ENCODE measurements around the gene PLPP1. TPM values are rescaled to one million over a fixed set of nuclear protein-coding genes. Genes with fewer than 3 reads are reported as not detected.

Gene PLPP1
- total and polyA plus RNA-seq, 2 donors (not counting 1 experiment from before 2014, with no cell fraction given) = 5.5 to 8.8 TPM

GRCh38 chr5:55437859-55438206 lies 96.9 kb downstream of the PLPP1 start:
- Histone ChIP-seq H2AFZ (ENCODE audit: insufficient read depth, low read depth, low read length, poor library complexity, severe bottlenecking) (no peak overlapping the region), H4K20me1 (ENCODE audit: control insufficient read depth, insufficient read depth, low read length, poor library complexity, severe bottlenecking) (no peaks in the 10 kb centered on the region), H3K27me3 (replicated peaks in 1 of 4; ENCODE audit: control extremely low read depth in 1 of 4, control insufficient read depth in 3 of 4, insufficient read depth in 4 of 4, low read length in 3 of 4) (no peaks in the 10 kb centered on the region), H3K27ac (ENCODE audit: low read length in 2 of 2) (no peak overlapping the region), H3K4me2 (replicated peaks; ENCODE audit: low read depth, low read length, poor library complexity, severe bottlenecking) (no peak overlapping the region), H3K36me3 (replicated peaks in 1 of 2; ENCODE audit: control extremely low read depth in 1 of 2, control insufficient read depth in 1 of 2, extremely low read depth in 1 of 2, insufficient read depth in 2 of 2, low read length in 1 of 2) (peaks cover 0 to 2% of the 10 kb centered on the region in 2 experiments), H3K79me2 (ENCODE audit: control insufficient read depth, insufficient read depth, low read length) (no peaks in the 10 kb centered on the region), H3K9me3 (ENCODE audit: control extremely low read depth in 1 of 3, control insufficient read depth in 2 of 3, insufficient read depth in 1 of 3, low read length in 2 of 3) (peaks cover 0 to 21% (median 14%) of the 10 kb centered on the region in 3 donors), H3K4me3 (ENCODE audit: control extremely low read depth in 1 of 5, extremely low read depth in 1 of 5, insufficient read depth in 1 of 5, low read depth in 2 of 5, low read length in 4 of 5) (no peak overlapping the region), H3K4me1 (ENCODE audit: control insufficient read depth in 2 of 2, insufficient read depth in 2 of 2, low read length in 2 of 2) (no peaks in the 10 kb centered on the region), H3K9ac (ENCODE audit: low read length) (no peak overlapping the region)
- intact Hi-C loops (cut with micrococcal nuclease) = no loop called here
- 100% methylated on average over 1 of the region's 2 CpGs for WGBS (ENCODE audit: insufficient coverage)
- H3K4me3 Mint-ChIP-seq = no peak overlapping the region
- ChIA-PET POLR2A (no interaction called here), CTCF (no interaction called here)
- ATAC-seq (ENCODE audit: low read depth) (no peak), DNase-seq (no peak)
- no peak overlapping the region for H3K27ac Mint-ChIP-seq
- no peak for TF ChIP-seq CTCF (IDR thresholded peaks at IDR 0.05)
- TF ChIP-seq EZH2 (IDR thresholded peaks at IDR 0.05; ENCODE audit: borderline replicate concordance, insufficient read depth, low read depth, low read length, poor library complexity, severe bottlenecking) = no peak
- H3K4me1 Mint-ChIP-seq = peaks cover 4% of the 10 kb centered on the region
- peaks cover 9% of the 10 kb centered on the region for H3K9me3 Mint-ChIP-seq (ENCODE audit: insufficient read depth)
- H3K27me3 Mint-ChIP-seq = no peaks in the 10 kb centered on the region

- H3K4me1 ChIP-seq (ENCODE audit: control insufficient read depth in 2 of 2, insufficient read depth in 2 of 2, low read length in 2 of 2) = no peaks in the 10 kb centered on the region
- no peak for TF ChIP-seq EZH2 (IDR thresholded peaks at IDR 0.05; ENCODE audit: borderline replicate concordance, insufficient read depth, low read depth, low read length, poor library complexity, severe bottlenecking)
- no peak for TF ChIP-seq CTCF (IDR thresholded peaks at IDR 0.05)
- H3K4me3 ChIP-seq (ENCODE audit: control extremely low read depth in 1 of 5, extremely low read depth in 1 of 5, insufficient read depth in 1 of 5, low read depth in 2 of 5, low read length in 4 of 5) = no peak overlapping the region
- H3K27ac Mint-ChIP-seq = no peak overlapping the region
- H3K9ac ChIP-seq (ENCODE audit: low read length) = no peak overlapping the region
- H3K9me3 ChIP-seq (ENCODE audit: control extremely low read depth in 1 of 3, control insufficient read depth in 2 of 3, insufficient read depth in 1 of 3, low read length in 2 of 3) = peaks cover 0 to 23% (median 16%) of the 10 kb centered on the region in 3 donors
- intact Hi-C loops (cut with micrococcal nuclease) = no loop called here
- no CpG with 5 or more reads among the region's 1 CpG for WGBS (ENCODE audit: insufficient coverage)
- ATAC-seq (ENCODE audit: low read depth) (no peak), DNase-seq (no peak)
- peaks cover 13% of the 10 kb centered on the region for H3K9me3 Mint-ChIP-seq (ENCODE audit: insufficient read depth)
- no peak overlapping the region for H2AFZ ChIP-seq (ENCODE audit: insufficient read depth, low read depth, low read length, poor library complexity, severe bottlenecking)
- no peaks in the 10 kb centered on the region for H3K27me3 ChIP-seq (replicated peaks in 1 of 4; ENCODE audit: control extremely low read depth in 1 of 4, control insufficient read depth in 3 of 4, insufficient read depth in 4 of 4, low read length in 3 of 4)
- H3K4me1 Mint-ChIP-seq = peaks cover 4% of the 10 kb centered on the region
- no peaks in the 10 kb centered on the region for H4K20me1 ChIP-seq (ENCODE audit: control insufficient read depth, insufficient read depth, low read length, poor library complexity, severe bottlenecking)
- H3K27ac ChIP-seq (ENCODE audit: low read length in 2 of 2) = no peak overlapping the region
- ChIA-PET CTCF (no interaction called here), POLR2A (no interaction called here)
- H3K79me2 ChIP-seq (ENCODE audit: control insufficient read depth, insufficient read depth, low read length) = no peaks in the 10 kb centered on the region
- H3K27me3 Mint-ChIP-seq = no peaks in the 10 kb centered on the region
- no peak overlapping the region for H3K4me2 ChIP-seq (replicated peaks; ENCODE audit: low read depth, low read length, poor library complexity, severe bottlenecking)
- no peak overlapping the region for H3K4me3 Mint-ChIP-seq
- peaks cover 0 to 2% of the 10 kb centered on the region in 2 experiments for H3K36me3 ChIP-seq (replicated peaks in 1 of 2; ENCODE audit: control extremely low read depth in 1 of 2, control insufficient read depth in 1 of 2, extremely low read depth in 1 of 2, insufficient read depth in 2 of 2, low read length in 1 of 2)
Observed at GRCh38 chr5:55437452-55437851, 97.3 kb downstream of the PLPP1 start.
